Astrocyte (in vitro differentiated cells and primary cell): ENCODE data around the gene UGT1A6. TPM values are rescaled to one million over a fixed set of nuclear protein-coding genes. Genes with fewer than 3 reads are reported as not detected.

Source experiments
- DNase-seq: peaks from one replicate; pipeline ENCODE4 v3.0.0-alpha.2; 2010; ENCODE audit warnings: low read depth
- FAIRE-seq: peaks from 2 replicates; lab custom pipeline; 2011; peaks lifted over from hg19 to GRCh38; lab: Jason Lieb, UNC
- H2AFZ ChIP-seq: 2 replicates; pipeline ENCODE4 v1.6.0; 2012; ENCODE audit warnings: low read depth, low read length, inconsistent platforms
- H3K27ac ChIP-seq: 2 replicates; pipeline ENCODE4 v1.5.1; 2011; ENCODE audit warnings: low read depth, low read length, inconsistent platforms
- H3K27me3 ChIP-seq: 2 replicates; pipeline ENCODE4 v1.6.0; 2011; ENCODE audit warnings: low read length, inconsistent platforms; ENCODE audit not compliant: insufficient read depth
- H3K36me3 ChIP-seq: 2 replicates; pipeline ENCODE4 v1.5.1; 2011; ENCODE audit warnings: low read length, inconsistent platforms; ENCODE audit not compliant: insufficient read depth
- H3K4me1 ChIP-seq: 2 replicates; pipeline ENCODE4 v1.5.1; 2011; ENCODE audit warnings: low read length, inconsistent platforms; ENCODE audit not compliant: insufficient read depth
- H3K4me2 ChIP-seq: 2 replicates; pipeline ENCODE4 v1.6.0; 2012; ENCODE audit warnings: low read length, inconsistent platforms
- H3K4me3 ChIP-seq: 2 replicates; pipeline ENCODE4 v1.5.1; 2011; ENCODE audit warnings: low read depth, mild to moderate bottlenecking, low read length, inconsistent platforms; ENCODE audit not compliant: insufficient read depth
- H3K79me2 ChIP-seq: 2 replicates; pipeline ENCODE4 v1.6.0; 2012; ENCODE audit warnings: mild to moderate bottlenecking, low read length, inconsistent platforms; ENCODE audit not compliant: insufficient read depth
- H3K9ac ChIP-seq: 2 replicates; pipeline ENCODE4 v1.6.0; 2012; ENCODE audit warnings: mild to moderate bottlenecking, low read length, inconsistent platforms
- H3K9me3 ChIP-seq: 2 replicates; pipeline ENCODE4 v1.5.1; 2012; ENCODE audit warnings: low read depth, mild to moderate bottlenecking, low read length, inconsistent platforms; ENCODE audit not compliant: insufficient read depth
- H4K20me1 ChIP-seq: 2 replicates; pipeline ENCODE4 v1.6.0; 2012; ENCODE audit warnings: low read length, inconsistent platforms; ENCODE audit not compliant: insufficient read depth
- H3K27ac Mint-ChIP-seq: one replicate; pipeline ENCODE4 v1.8.0; 2021; ENCODE audit warnings: mild to moderate bottlenecking, mixed read lengths; ENCODE audit not compliant: unreplicated experiment
- H3K27me3 Mint-ChIP-seq: one replicate; pipeline ENCODE4 v1.8.0; 2021; ENCODE audit warnings: low read depth, mixed read lengths; ENCODE audit not compliant: unreplicated experiment
- H3K36me3 Mint-ChIP-seq: one replicate; pipeline ENCODE4 v1.8.0; 2021; ENCODE audit warnings: low read depth, mixed read lengths; ENCODE audit not compliant: unreplicated experiment
- H3K4me1 Mint-ChIP-seq: one replicate; pipeline ENCODE4 v1.8.0; 2021; ENCODE audit warnings: low read depth, mixed read lengths; ENCODE audit not compliant: unreplicated experiment
- H3K4me3 Mint-ChIP-seq: one replicate; pipeline ENCODE4 v1.8.0; 2021; ENCODE audit warnings: mild to moderate bottlenecking, moderate library complexity, mixed read lengths; ENCODE audit not compliant: unreplicated experiment
- H3K9me3 Mint-ChIP-seq: one replicate; pipeline ENCODE4 v1.8.0; 2021; ENCODE audit warnings: mild to moderate bottlenecking, mixed read lengths; ENCODE audit not compliant: unreplicated experiment
- EZH2 ChIP-seq: IDR thresholded peaks from 2 replicates; pipeline ENCODE4 v1.6.1; 2012; ENCODE audit warnings: mild to moderate bottlenecking, low read length, inconsistent platforms; ENCODE audit not compliant: insufficient read depth
- total RNA-seq: library from RNA; stranded (reverse); gene quantifications from 2 replicates; pipeline ENCODE4 v1.2.1, GENCODE V29; 2021
- TF ChIP-seq, protein P1 (sequence below): IDR thresholded peaks from 2 replicates; pipeline ENCODE4 v1.5.1; 2011; ENCODE audit warnings: low read depth, mild to moderate bottlenecking, inconsistent platforms, low read length, moderate library complexity; ENCODE audit not compliant: insufficient read depth

The UGT1A6 gene
- total RNA-seq, 1 donor from 2014 or later = not detected

DNA sequence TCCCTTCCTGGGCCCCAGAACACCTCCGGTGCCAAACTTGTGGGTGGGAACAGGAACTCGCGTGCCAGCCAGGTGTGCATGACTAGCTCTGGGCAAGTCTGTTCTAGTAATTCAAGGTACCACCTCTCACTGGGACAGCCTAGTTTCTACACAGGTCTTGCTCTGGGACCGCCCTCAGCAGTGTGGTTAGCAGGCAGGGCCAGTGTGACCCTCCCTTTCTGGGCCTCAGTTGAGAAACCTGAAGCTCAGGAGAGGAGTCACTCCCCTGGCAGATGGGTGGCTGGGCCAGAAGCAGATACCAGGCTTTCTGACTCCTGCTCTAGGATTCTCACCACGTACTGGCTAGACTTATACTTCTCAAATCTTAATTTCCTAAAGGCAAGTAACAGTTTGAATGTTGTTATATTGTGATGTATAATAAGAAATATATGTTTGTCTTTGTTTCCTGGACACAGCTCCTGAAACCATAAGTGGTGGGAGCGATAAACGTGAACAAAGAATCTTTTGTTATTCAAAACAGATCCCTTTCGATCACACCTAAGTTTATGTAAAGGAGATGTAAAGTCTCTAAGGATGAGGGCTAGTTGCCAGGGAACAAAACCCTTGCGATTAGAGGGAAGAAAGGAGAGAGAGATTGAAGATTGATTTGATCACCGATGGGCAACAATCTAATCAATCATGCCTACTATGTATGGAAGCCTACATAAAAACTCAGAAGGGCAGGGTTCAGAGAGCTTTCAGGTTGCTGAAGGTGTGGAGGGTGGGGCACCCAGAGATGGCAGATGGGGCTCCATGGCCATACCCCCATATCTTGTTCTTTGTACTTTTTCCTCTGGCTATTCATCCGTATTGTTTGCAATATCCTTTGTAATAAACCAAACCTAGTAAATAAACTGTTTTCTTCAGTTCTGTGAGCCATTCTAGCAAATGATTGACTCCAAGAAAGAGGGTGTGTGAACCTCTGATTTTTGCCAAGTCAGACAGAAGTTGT lies 952 bp upstream of the UGT1A6 start:
- Mint-ChIP-seq H3K36me3 (no peaks in the 10 kb centered on the region), H3K4me3 (no peak overlapping the region), H3K9me3 (peaks cover 6% of the 10 kb centered on the region), H3K27me3 (peaks cover 5% of the 10 kb centered on the region), H3K4me1 (no peaks in the 10 kb centered on the region), H3K27ac (no peak overlapping the region)
- no peak for DNase-seq
- no peak for FAIRE-seq
- Histone ChIP-seq H2AFZ (no peak overlapping the region), H4K20me1 (no peaks in the 10 kb centered on the region), H3K4me1 (no peaks in the 10 kb centered on the region), H3K27me3 (peaks cover 2% of the 10 kb centered on the region), H3K9ac (no peak overlapping the region), H3K9me3 (no peaks in the 10 kb centered on the region), H3K4me2 (no peak overlapping the region), H3K36me3 (no peaks in the 10 kb centered on the region), H3K79me2 (no peaks in the 10 kb centered on the region), H3K27ac (no peak overlapping the region), H3K4me3 (no peak overlapping the region)
- TF ChIP-seq EZH2 = no peak

GRCh38 chr2:233693963-233694362 lies 1.3 kb downstream of the UGT1A6 start:
- H3K9ac ChIP-seq = no peak overlapping the region
- H3K36me3 Mint-ChIP-seq = no peaks in the 10 kb centered on the region
- no peak overlapping the region for H2AFZ ChIP-seq
- H3K79me2 ChIP-seq = no peaks in the 10 kb centered on the region
- H3K9me3 Mint-ChIP-seq = peaks cover 6% of the 10 kb centered on the region
- no peaks in the 10 kb centered on the region for H3K4me1 Mint-ChIP-seq
- H3K27ac Mint-ChIP-seq = no peak overlapping the region
- no peaks in the 10 kb centered on the region for H3K27me3 ChIP-seq
- TF ChIP-seq, protein P1, sequence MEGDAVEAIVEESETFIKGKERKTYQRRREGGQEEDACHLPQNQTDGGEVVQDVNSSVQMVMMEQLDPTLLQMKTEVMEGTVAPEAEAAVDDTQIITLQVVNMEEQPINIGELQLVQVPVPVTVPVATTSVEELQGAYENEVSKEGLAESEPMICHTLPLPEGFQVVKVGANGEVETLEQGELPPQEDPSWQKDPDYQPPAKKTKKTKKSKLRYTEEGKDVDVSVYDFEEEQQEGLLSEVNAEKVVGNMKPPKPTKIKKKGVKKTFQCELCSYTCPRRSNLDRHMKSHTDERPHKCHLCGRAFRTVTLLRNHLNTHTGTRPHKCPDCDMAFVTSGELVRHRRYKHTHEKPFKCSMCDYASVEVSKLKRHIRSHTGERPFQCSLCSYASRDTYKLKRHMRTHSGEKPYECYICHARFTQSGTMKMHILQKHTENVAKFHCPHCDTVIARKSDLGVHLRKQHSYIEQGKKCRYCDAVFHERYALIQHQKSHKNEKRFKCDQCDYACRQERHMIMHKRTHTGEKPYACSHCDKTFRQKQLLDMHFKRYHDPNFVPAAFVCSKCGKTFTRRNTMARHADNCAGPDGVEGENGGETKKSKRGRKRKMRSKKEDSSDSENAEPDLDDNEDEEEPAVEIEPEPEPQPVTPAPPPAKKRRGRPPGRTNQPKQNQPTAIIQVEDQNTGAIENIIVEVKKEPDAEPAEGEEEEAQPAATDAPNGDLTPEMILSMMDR = no peak
- no peak for TF ChIP-seq EZH2
- H3K9me3 ChIP-seq = no peaks in the 10 kb centered on the region
- FAIRE-seq = no peak
- H3K27me3 Mint-ChIP-seq = peaks cover 5% of the 10 kb centered on the region
- H3K4me3 ChIP-seq = no peak overlapping the region
- DNase-seq = no peak
- no peak overlapping the region for H3K27ac ChIP-seq
- H3K36me3 ChIP-seq = no peaks in the 10 kb centered on the region
- no peaks in the 10 kb centered on the region for H3K4me1 ChIP-seq
- H3K4me3 Mint-ChIP-seq = no peak overlapping the region
- H4K20me1 ChIP-seq = no peaks in the 10 kb centered on the region
- H3K4me2 ChIP-seq = no peak overlapping the region

DNA sequence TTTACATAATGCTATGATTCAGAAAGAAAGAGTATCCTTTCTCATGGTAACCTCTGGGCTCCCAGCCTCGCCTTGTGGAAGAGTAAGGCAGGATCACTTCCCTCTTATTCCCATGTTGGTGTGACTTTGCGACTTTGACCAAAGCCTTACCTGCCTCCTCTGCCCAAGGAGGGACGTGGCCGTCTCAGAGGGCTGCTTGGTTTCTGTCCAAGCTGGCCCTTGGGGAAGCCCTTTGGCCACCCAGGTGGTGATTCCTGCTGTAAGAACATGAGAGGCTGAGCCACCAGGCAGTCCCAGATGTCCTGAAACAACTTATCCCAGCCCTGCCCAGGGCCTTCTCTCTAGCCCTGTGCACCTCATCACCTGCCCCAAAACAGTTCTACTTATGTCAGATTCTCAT lies 6.0 kb downstream of the UGT1A6 start:
- H3K4me1 Mint-ChIP-seq = no peaks in the 10 kb centered on the region
- FAIRE-seq = no peak
- H3K9me3 ChIP-seq = no peaks in the 10 kb centered on the region
- no peak overlapping the region for H3K4me3 ChIP-seq
- H3K36me3 ChIP-seq = no peaks in the 10 kb centered on the region
- peaks cover 4% of the 10 kb centered on the region for H3K9me3 Mint-ChIP-seq
- no peak overlapping the region for H3K27ac Mint-ChIP-seq
- peaks cover 1% of the 10 kb centered on the region for H3K27me3 Mint-ChIP-seq
- no peak overlapping the region for H3K4me2 ChIP-seq
- no peaks in the 10 kb centered on the region for H4K20me1 ChIP-seq
- DNase-seq = no peak
- H3K4me3 Mint-ChIP-seq = no peak overlapping the region
- no peaks in the 10 kb centered on the region for H3K27me3 ChIP-seq
- H2AFZ ChIP-seq = no peak overlapping the region
- TF ChIP-seq EZH2 = no peak
- TF ChIP-seq, protein P1 = no peak
- no peaks in the 10 kb centered on the region for H3K36me3 Mint-ChIP-seq
- H3K9ac ChIP-seq = no peak overlapping the region
- H3K4me1 ChIP-seq = no peaks in the 10 kb centered on the region
- H3K79me2 ChIP-seq = no peaks in the 10 kb centered on the region
- H3K27ac ChIP-seq = no peak overlapping the region
